ENCODE results near the gene COPS4. TPM values are rescaled to one million over a fixed set of nuclear protein-coding genes. Genes with fewer than 3 reads are reported as not detected.
A peak's percentile ranks its signal among the peaks of the same experiment; 100 is the strongest.
"Not testable (repeated sequence)": the region's sequence is repeated elsewhere in the genome, so short reads cannot be mapped to it uniquely, and the experiment has no call there.

Gene COPS4
- total RNA-seq, 1 donor from 2014 or later = 28.5 TPM

DNA sequence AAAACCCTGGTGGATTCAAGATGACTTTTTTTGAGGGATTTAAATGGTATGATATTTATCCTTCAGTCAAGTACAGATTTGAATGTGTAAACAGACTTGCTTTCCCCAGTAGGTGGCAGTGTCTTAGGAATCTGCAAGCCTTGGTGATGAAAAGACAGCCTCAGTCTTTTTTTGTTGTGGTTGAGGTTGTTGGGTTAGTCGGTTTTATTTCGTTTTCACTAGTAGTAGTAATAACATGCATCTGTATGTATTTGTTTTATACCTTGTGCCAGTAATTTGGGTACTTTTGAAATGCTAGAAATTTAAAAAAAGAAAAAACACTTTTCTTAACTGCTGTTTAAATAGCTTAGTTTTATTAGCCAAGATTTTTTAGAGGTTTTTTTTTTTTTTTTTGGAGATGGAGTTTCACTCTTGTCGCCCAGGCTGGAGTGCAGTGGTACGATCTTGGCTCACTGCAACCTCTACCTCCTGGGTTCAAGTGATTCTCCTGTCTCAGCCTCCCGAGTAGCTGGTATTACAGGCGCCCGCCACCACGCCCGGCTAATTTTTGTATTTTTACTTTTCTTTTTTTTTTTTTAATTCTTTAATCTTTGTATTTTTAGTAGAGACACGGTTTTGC, 39.2 kb downstream of the COPS4 start:
- ATAC-seq = peak; percentile 57
- no peak for DNase-seq (ENCODE audit: low spot score)
- intact Hi-C loops (cut with DNase I) = loop anchor here (10.0 kb wide), 1 partner anchor 201 kb away; no protein-coding TSS in a partner anchor

DNA sequence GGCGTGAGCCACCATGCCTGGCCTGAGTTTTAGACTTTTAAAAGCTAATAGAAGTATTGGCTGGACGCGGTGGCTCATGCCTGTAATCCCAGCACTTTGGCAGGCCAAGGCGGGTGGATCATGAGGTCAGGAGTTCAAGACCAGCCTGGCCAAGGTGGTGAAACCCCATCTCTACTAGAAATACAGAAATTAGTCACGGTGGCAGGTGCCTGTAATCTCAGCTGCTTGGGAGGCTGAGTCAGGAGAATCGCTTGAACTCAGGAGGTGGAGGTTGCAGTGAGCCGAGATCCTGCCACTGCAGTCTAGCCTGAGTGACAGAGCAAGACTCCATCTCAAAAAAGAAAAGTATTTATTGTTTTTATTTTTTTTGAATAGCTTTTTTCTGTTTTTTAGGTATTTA, 39.8 kb downstream of the COPS4 start:
- intact Hi-C loops (cut with DNase I) = loop anchor here (10.0 kb wide), 1 partner anchor 200 kb away; no protein-coding TSS in a partner anchor
- ATAC-seq; DNase-seq (ENCODE audit: low spot score): not testable (repeated sequence)

DNA sequence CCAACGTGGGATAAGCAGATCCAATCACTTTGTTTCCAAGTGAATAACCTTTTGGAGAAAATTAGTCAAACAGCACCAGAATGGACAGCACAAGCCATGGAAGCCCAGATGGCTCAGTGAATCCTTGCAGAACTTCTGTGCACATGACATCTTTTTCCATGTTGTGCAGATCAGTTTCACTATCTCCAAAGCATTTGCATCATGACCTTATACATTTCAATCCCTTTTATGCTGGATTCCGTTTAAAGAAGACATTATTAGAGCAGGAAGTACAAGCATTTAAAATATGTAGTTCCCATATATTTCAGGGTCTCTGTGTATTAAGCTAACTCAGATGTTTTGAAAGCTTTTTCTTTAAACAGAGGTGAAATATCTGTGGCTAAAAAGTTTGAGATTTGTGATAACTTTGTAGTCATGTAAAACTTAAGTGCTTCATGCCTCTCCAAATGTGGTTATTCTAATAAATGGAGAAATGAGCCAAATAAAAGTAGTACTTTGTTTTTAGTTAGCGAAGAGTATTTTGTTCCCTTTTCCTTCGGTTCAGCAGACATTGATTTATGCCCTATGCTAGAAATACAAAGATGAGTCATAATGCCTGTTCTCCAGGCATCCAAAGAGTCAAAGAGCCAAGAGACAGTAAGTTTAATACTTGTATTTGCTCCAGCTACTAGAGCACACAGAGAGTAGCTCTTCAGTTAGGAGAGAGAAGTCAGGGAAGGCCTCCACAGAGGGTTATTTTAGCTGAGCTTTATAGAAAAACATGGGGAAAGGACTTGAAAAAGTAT, 40.5 kb downstream of the COPS4 start:
- no peak for ATAC-seq
- intact Hi-C loops (cut with DNase I) = loop anchor here (10.0 kb wide), 1 partner anchor 199 kb away; no protein-coding TSS in a partner anchor

DNA sequence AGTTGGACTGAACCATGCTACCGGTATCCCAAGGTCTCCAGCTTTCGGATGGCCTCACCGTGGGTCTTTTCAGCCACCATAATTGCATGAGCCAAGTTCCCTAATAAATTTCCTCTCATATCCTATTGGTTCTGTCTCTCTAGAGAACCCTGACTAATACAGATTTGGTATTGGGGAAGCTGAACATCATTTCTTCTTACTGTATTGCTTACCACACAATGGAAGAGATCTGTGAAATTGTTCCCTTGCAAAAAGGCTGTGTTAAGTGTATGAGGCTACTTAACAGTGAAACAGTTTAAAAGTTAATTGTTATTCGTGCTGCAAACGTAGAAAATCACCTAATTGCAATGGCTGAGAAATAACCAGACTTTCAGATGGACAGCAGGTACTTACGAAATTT, 45.6 kb downstream of the COPS4 start:
- intact Hi-C loops (cut with DNase I) = no loop called here
- no peak for ATAC-seq
- no peak for DNase-seq (ENCODE audit: low spot score)

More for the DNA sequence above, 40.5 kb downstream of the COPS4 start:
- no peak for DNase-seq (ENCODE audit: low spot score)

DNA sequence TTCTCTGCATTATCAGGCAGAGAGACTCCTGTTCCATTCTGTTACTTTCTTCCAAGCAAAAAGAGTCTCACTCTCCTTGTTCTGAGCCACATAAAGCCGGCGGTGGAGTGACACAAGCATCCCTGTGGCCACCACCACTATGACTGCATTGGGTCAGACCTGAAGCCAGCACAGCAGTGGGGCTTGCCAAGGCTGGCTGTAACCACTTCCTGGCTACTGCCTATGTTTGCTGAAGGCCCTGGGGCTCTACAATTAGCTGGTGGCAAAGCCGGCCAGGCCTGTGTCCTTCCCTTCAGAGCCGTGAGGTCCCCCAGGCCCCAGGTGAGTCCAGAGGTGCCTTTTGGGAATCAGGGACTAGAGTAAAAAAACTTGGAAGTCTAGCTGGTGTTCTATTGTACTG, 47.8 kb downstream of the COPS4 start:
- no peak for ATAC-seq
- intact Hi-C loops (cut with DNase I) = no loop called here

DNA sequence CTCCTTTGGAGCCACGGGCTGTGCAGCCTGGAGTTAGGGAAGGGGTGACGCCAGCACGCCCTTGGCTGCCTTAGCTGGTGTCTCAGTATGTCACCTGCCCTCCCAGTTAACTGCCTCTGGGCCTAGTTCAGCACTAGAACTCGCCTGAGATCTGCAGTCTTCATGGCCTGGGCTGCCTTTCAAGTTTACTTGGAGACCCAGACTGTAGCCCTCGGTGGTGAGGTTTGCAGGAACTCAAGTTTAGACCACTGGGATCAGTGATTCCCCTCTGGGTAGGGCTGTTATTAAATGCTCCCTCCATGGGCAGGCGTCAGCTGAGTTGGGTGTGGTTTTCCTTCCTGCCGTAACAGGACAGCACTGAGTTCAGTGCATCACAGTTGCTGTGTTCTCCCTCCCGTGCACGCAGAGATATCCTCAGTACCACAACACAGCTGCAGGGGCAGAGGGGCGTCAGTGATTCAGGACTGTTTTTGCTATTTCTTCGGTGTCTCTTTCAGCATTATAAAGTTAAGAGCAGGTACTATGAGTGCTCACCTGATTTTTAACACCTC, 49.0 kb downstream of the COPS4 start:
- intact Hi-C loops (cut with DNase I) = no loop called here
- no peak for DNase-seq (ENCODE audit: low spot score)
- ATAC-seq = no peak

More for the DNA sequence above, 47.8 kb downstream of the COPS4 start:
- no peak for DNase-seq (ENCODE audit: low spot score)

DNA sequence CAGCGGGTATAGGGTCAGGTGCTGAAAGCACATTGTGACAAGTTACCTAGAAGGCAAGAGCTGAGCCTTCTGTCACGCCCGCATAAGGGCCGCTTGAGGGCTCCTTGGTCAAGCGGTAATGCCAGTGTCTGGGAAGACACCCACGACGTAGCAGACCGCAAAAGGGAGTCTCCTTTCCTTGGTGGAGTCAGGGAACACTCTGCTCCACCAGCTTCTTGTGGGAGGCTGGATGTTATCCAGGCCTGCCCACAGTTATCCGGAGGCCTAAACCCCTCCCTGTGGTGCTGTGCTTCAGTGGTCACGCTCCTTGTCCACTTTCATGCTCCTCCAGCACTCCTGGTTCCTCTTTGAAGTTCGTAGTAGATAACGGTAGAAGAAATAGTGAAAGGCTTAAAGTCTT, 50.0 kb downstream of the COPS4 start:
- ATAC-seq; DNase-seq (ENCODE audit: low spot score); intact Hi-C loops (cut with DNase I): not testable (repeated sequence)

DNA sequence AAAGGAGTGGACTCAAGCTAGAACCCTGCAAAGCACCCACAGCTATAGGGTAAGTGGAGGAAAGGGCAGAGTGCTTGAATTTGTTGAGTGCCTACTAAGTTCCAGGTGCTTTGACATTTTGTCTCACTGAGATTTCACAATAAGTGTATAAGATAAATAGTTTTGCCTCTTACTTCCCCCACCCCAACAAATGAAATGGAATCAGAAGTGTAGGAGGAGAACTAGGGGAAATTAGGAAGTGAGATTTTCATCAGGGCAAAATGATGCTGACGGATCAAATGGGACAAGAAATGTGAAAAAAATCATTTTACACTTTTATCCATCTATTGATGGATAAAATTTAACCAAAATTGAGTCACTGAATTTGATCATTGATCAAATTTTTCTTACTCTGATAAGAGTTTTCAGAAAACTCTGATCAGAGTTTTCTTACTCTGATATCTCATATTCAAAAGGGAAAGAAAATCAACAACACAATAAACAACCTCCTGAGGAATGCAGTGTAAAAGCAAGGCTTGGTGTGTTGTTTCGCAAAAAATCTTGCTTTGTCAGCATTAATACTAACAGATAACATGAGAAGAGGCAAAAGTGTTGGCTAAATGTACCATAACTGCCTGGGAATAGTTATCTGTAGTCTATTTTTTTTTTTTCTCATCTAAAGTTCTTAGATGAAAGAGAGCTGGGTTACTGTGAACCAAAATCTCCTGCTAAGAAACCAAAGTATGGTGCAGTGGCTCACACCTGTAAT, 54.6 kb downstream of the COPS4 start:
- DNase-seq (ENCODE audit: low spot score) (no peak), ATAC-seq (no peak)
- intact Hi-C loops (cut with DNase I) = no loop called here

DNA sequence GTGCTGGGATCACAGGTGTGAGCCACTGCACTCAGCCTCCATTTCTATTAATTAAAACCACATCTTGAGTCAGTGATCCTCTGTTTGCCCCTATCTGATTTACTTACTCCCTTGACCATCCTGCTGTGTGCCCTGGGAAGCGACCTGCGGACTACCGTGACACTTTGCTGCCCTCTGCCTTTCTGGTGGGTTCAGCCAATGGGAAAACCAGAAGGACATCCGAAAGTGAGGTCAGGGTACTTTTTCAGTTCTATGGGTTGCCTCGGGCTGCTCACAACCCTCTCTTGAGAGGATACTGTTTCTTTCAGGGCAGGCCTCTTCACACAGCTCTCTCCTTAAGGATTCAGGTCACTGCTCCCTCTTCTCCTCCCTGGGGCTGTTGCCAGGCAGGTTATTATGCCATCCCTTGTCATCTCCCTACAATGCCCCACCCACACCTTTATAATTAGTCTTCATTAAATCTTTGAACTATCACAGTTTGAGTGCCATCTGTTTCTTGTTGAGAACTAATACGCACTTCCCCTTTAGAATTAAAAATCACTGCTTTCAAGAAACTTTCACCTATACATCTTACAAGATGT, 58.2 kb downstream of the COPS4 start:
- ATAC-seq = no peak
- intact Hi-C loops (cut with DNase I) = no loop called here
- DNase-seq (ENCODE audit: low spot score) = no peak

DNA sequence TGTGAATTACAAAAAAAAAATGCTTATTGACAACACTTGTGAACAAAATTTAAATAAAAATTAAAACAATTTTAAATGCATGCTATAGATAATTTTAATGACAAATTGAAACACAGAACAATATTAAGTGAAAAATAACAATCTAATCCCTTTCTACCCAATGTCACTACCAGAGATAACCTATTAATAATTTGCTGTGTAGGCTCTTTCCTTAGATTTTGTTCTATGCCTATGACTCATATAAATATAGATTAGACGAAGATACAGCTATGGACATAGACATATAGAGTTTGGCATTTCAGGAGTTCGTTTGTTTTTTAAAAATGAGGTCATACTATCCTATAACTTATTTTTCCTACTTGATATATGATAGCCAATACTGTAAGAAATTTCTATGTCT, 61.4 kb downstream of the COPS4 start:
- intact Hi-C loops (cut with DNase I) = no loop called here
- ATAC-seq = no peak
- no peak for DNase-seq (ENCODE audit: low spot score)

DNA sequence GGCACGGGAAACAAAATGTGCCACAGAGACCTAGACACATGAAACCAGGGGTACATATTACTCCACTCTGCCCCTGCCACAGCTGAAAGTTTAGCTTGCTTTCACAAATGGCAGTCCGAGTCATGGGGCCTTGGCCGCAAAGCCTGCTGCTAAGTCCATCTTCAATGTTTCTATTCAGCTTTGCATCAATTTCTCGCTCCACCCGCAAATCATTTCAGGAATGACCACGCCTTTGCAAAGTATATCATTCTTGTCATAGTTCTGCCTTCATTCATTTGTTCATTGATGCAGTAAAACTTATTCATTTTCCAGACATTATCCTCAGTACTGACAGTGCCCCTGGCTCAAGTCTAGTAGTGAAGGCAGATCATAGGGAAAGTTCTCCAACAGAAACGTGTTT, 70.0 kb downstream of the COPS4 start:
- DNase-seq (ENCODE audit: low spot score) (no peak), ATAC-seq (no peak)
- intact Hi-C loops (cut with DNase I) = no loop called here

DNA sequence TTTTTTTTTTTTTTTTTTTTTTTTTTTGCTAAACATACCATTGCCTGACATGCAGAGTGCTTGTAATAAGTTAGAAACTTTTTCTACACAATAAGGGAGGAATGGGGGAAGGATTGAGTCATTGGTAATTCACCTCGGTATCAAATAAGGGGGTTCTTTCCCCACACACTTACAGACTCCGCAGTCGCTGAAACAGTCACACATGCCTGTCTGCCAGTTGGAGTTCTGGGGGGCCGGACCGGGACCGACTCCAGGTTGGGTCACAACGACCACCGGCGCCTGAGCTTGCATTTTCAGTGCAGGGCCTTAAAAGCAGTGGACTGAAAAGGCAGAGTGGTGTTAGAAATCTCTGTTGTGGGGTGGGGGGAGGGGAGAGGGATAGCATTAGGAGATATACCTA, 72.6 kb downstream of the COPS4 start:
- intact Hi-C loops (cut with DNase I) = no loop called here
- ATAC-seq = no peak

DNA sequence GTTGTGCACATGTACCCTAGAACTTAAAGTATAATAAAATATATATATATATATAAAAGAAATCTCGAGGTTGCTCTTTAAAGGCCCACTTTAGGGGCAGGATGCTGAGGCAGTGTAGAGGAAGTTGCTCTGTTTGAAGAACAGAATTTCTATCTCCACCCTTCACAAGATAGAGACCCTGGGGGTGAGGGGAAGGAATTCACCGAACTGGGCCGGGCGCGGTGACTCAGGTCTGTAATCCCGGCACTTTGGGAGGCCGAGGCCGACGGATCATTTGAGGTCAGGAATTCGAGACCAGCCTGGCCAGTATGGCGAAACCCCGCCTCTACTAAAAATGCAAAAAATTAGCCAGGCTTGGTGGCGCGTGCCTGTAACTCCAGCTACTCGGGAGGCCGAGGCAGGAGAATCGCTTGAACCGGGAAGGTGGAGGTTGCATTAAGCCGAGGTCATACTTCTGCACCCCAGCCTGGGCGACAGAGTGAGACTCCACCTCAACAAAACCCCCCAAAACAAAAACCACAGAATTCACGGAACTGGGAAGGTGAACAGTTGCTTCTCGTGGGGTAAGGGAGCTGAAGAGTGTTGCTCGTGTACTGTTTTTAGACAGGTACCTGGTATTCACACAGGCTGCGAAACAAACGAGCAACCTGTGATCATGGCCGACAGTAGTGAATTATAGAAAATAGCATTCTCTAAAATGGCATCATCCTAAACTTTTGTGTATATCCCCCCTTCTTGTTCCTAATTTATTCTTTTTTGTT, 73.3 kb downstream of the COPS4 start:
- DNase-seq (ENCODE audit: low spot score) (no peak), ATAC-seq (no peak)
- intact Hi-C loops (cut with DNase I) = no loop called here

More for the DNA sequence above, 72.6 kb downstream of the COPS4 start:
- no peak for DNase-seq (ENCODE audit: low spot score)

DNA sequence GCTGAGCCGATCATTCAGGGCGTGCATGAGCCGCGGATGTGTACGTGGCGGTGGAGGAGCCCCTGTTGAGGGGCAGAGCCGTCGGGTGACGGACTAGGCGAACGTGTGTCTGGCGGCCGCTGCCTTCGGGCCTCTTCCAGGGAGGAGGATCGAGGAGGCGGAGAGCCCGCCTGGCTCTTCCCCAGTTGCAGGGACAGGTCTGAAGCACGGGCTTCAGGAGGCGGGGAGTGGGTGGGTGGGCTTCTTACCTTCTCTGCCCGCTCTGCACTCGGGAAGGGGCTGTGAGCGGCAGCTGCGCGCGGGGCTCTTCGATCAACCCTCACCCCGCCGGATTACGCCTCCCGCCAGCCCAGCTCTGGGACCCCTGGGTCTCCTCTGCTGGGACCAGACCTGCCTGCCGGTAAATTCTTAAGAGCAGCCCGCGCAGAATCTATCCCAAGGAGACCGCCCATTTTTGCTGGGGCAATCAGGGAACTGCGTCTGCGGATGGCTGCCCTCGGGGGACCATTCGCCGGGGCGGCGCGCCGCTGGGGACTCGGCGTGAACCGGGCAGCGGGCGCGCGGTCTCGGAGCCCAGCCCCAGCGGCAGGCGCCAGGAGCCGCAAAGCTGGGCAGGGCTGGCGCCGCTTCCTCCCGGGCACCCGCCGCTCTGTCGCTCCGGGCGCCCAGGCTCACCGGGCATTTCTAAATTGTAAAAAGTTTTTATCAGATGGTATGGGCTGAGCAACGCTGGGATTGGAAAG, 74.7 kb downstream of the COPS4 start:
- intact Hi-C loops (cut with DNase I) = no loop called here
- DNase-seq (ENCODE audit: low spot score) (peak; percentile 61), ATAC-seq (peak; percentile 65)

DNA sequence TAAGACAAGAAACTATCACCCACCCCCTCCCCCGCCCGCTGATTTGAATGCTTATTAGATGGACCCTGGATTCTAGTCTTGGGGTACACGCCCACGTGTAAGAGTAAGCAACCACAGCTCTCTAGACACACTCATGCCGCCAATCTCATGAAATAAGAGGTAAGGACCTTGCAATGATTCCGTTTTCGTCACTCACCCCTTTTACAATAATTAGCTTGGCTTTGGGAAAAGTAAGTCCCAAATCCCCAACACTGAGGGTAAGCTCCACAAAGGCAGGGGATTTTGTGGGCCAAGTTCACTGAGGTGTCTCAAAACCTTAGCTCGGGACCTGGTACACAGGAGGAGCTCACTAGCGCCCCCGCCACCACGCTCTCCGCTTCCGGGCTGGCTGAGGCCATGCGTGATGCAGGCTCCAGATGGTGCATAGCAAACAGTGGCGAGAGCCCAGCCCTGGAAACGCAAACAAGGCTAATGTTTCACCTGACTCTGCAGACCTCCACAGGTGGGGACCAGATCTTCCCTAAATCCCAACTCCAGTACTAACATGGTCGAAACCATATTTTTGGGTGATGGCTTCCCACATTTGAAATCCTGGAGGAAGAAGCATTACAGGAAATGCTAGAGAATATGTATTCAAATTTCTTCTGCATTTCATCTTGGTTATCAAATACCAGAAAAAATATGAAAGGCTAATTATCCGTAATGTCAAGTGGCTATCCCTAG, 75.4 kb downstream of the COPS4 start:
- intact Hi-C loops (cut with DNase I) = no loop called here
- DNase-seq (ENCODE audit: low spot score) (peak; percentile 85), ATAC-seq (peak; percentile 90)

DNA sequence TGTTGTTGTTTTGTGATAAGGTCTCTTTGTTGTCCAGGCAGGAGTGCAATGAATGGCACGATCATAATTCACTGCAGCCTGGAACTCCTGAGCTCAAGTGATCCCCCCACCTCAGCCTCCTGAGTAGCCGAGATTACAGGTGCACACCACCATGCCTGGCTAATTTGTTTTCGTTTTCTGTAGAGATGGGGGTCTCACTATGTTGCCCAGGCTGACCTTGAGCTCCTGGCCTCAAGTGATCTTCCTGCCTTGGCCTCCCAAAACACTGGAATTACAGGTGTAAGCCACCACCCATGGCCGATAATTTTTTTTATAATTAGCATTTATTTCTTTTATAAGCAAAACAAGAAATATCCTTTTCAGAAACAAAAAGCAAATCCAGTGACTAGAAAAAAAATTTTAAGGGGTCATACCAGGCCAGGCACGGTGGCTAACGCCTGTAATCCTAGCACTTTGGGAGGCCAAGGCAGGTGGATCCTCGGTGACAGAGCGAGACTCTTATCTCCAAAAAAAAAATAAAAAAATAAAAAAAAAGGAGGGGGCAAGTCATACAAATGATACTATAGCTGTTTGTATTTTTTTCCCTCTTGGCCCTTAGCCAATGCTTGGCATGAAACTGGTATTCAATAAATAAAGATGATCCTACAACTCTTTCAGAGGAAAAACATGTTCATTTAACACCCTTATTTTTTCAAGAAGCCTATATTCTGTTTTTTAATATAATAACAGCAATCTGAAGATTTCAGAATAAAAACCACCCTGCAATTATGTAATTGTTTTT, 76.2 kb downstream of the COPS4 start:
- intact Hi-C loops (cut with DNase I) = no loop called here
- ATAC-seq (no peak), DNase-seq (ENCODE audit: low spot score) (no peak)

Data from sciatic nerve (tissue), 2 donors.